Daoy (cell line): ENCODE results near the gene VAT1L. TPM values are rescaled to one million over a fixed set of nuclear protein-coding genes. Genes with fewer than 3 reads are reported as not detected.

Source experiments
- DNase-seq: peaks from one replicate; pipeline ENCODE4 v3.0.0-alpha.2; 2015; ENCODE audit warnings: low read depth
- total RNA-seq: library from RNA; depleted of rRNA; stranded (reverse); fragments of >200 nt; shearing (Covaris generic); gene quantifications from 2 replicates; pipeline ENCODE4 v1.2.3, GENCODE V29; 2014

VAT1L gene
- total RNA-seq, 1 experiment from 2014 or later: 1.7 TPM

GRCh38 chr16:77833921-77834634 is 45.7 kb downstream of the VAT1L start:
- peak; percentile 84 for DNase-seq

GRCh38 chr16:77834635-77835540 is 46.5 kb downstream of the VAT1L start:
- peak; percentile 64 for DNase-seq

GRCh38 chr16:77836801-77837200 is 48.4 kb downstream of the VAT1L start:
- DNase-seq: no peak

GRCh38 chr16:77838597-77839255 is 50.4 kb downstream of the VAT1L start:
- DNase-seq: peak; percentile 58

- DNase-seq: no peak
These were observed 51.7 kb downstream of the VAT1L start for GRCh38 chr16:77840093-77840492.

- DNase-seq: no peak
These were observed 52.5 kb downstream of the VAT1L start for GRCh38 chr16:77840673-77841501.

GRCh38 chr16:77841502-77841763 is 53.1 kb downstream of the VAT1L start:
- no peak for DNase-seq

- no peak for DNase-seq
These were observed 54.1 kb downstream of the VAT1L start for GRCh38 chr16:77842468-77842867.

- no peak for DNase-seq
These were observed 55.0 kb downstream of the VAT1L start for GRCh38 chr16:77843405-77843804.

- no peak for DNase-seq
These were observed 56.4 kb downstream of the VAT1L start for GRCh38 chr16:77844801-77845200.

- DNase-seq: no peak
These were observed 61.4 kb downstream of the VAT1L start for GRCh38 chr16:77849646-77850258.

- DNase-seq: peak; percentile 61
These were observed 62.4 kb downstream of the VAT1L start for GRCh38 chr16:77850636-77851333.

GRCh38 chr16:77853161-77853560 is 64.8 kb downstream of the VAT1L start:
- DNase-seq: no peak

GRCh38 chr16:77856438-77857160 is 68.2 kb downstream of the VAT1L start:
- no peak for DNase-seq

- DNase-seq: no peak
These were observed 69.7 kb downstream of the VAT1L start for GRCh38 chr16:77858060-77858459.

- DNase-seq: no peak
These were observed 71.3 kb downstream of the VAT1L start for GRCh38 chr16:77859493-77860232.

GRCh38 chr16:77860953-77861352 is 72.6 kb downstream of the VAT1L start:
- DNase-seq: no peak

- no peak for DNase-seq
These were observed 74.9 kb downstream of the VAT1L start for GRCh38 chr16:77863250-77863649.

GRCh38 chr16:77866752-77867151 is 78.4 kb downstream of the VAT1L start:
- DNase-seq: no peak
